Occipital lobe (tissue), 2 donors: ENCODE results near the gene SGF29. TPM values are rescaled to one million over a fixed set of nuclear protein-coding genes. Genes with fewer than 3 reads are reported as not detected.
"Not testable (repeated sequence)": the region's sequence is repeated elsewhere in the genome, so short reads cannot be mapped to it uniquely, and the experiment has no call there.

Source experiments
- DNase-seq: peaks from one replicate; lab custom pipeline; 2025; lab: John Stamatoyannopoulos, UW
- total RNA-seq: library from RNA; depleted of rRNA; stranded (reverse); fragments of >200 nt; gene quantifications from one replicate; pipeline ENCODE4 v1.2.3, GENCODE V29; 2014

The SGF29 gene
- total RNA-seq, 1 donor from 2014 or later: 10.8 TPM

DNA sequence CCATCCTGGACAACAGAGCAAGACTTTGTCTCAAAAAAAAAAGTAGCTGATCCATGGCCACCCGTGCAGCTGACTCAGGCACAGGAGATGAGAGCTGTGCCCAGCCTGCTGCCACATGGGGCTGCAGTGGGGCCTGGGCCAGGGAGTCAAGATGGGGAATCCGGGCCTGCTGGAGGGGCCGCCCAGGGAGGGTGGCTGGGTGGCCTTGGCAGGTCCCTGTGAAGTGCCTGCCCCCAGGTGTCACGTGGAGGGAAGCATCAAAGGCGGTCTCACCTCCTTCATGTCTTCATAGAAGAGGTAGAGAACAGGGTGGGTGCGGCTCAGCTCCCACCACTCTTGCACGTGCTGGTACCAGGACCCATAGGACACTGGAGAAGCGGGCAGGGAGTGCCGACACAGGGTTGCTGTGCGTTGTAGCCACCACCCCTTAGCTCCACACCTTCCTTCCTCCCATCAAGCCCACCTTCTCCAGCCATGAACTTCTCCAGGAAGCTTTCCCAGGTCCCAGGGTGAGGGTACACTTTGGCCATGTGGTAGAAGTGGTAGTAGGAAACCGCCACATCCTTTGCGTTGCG lies 39.3 kb downstream of the SGF29 start:
- DNase-seq: no peak

GRCh38 chr16:28595451-28595850 lies 41.7 kb downstream of the SGF29 start:
- not testable (repeated sequence) for DNase-seq

- no peak for DNase-seq
Observed at GRCh38 chr16:28596115-28596630, 42.5 kb downstream of the SGF29 start.

DNA sequence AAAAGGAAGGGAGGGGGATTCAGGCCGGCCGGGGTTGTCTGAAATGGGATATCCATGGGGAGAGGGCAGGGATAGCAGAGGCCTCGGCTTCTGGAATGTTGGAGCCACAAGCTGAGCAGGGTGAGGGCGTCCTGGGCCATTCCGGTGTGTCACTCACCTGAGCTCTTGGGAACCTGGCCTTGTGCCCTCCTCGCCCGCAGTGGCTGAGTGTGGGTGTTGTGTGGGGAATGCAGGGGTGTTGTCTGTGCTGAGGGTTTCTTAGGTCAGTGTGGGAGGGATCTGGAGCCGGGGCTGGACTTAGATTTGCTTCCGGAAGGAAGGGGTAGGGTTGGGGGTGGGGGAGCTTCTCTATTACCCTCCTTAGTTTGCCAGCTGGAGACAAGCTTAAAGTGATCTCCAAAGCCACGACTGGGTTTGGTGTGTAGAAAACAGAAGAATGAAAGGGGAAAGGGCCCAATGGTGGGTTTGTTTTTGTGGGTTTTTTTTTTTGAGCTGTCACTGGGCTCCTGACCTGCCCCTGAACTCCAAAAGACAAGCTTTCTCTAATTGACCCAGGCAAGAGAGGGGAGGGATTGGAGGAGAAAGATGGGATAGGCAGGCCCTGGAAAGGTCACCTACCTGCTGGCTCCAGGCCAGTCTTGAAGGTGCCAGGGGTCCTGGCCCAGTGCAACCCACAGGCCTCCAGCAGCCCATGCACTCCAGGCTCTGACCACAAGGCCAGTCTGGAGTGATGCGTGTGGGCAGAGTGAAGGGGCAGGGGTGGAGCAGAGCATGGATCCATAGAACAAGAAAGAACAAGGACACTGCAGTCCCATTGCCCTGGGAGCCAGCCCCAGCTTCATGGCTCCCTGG lies 43.3 kb downstream of the SGF29 start, which contains the start of gene SULT1A2:
SULT1A2 (minus strand) TSS at position 211 of the 852 bp plus-strand sequence. CDS start 1,120 bp downstream, outside the sequence.
- DNase-seq: no peak

GRCh38 chr16:28597692-28598261 lies 44.1 kb downstream of the SGF29 start:
- DNase-seq: no peak

GRCh38 chr16:28599377-28600285 lies 45.9 kb downstream of the SGF29 start:
- DNase-seq: not testable (repeated sequence)

DNA sequence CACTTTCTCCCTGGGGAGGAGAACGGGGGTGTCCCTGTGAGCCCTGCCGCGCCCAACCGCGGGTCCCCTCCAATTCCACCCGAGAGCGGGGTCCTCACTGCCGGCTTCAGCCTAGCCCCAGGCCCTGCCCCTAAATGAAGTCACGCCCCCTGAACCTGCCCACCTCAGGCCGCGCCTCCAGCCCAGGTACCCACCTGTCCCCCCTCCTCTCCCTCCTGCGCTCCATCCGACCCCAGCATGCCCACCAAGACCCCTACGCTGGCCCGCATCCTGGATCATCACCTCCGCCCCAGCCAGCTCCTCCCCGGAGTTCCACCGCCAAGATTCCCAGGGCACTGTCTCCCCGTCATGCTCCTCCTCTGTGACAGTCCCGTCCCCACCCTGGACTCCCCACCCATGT lies 47.2 kb downstream of the SGF29 start:
- DNase-seq: not testable (repeated sequence)

DNA sequence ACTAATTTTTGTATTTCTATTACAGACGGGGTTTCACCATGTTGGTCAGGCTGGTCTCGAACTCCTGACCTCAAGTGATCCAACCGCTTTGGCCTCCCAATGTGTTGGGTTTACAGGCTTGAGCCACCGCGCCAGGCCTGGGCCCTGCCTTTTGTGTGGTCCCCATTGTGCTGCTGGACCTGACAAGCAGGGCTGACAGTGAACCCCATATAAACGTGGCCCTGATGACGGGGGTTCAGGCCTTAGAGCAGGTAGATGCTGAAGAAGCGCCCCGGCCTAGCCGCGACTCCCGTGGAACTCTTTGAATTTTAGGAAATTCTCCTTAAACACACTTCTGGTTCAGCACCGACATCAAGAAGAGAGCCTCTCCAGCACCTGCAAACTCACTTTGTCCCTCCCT lies 47.9 kb downstream of the SGF29 start:
- not testable (repeated sequence) for DNase-seq

DNA sequence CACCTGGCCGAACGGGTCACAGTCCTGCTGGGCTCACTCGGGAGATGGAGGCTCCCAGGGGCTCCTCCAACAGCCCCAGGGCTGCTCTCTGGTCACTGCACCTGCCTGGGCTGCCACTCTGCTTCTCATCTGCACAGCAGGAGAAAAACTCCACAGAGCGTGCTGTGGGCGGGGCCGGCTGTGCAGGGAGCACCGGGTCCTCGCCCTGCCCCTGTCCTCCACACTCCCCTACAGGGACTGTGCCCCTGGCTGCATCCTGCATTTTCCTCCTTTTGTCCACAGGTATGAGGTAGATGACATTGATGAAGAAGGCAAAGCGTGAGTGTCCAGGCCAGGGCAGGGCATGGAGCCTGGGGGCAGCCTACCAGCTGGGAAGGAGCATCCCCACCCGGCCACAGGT lies 48.3 kb downstream of the SGF29 start:
- not testable (repeated sequence) for DNase-seq

GRCh38 chr16:28602529-28602928 lies 48.8 kb downstream of the SGF29 start:
- DNase-seq: no peak

- no peak for DNase-seq
Observed at GRCh38 chr16:28603381-28604185, 49.9 kb downstream of the SGF29 start.

GRCh38 chr16:28604186-28604565 lies 50.5 kb downstream of the SGF29 start:
- DNase-seq: no peak

DNA sequence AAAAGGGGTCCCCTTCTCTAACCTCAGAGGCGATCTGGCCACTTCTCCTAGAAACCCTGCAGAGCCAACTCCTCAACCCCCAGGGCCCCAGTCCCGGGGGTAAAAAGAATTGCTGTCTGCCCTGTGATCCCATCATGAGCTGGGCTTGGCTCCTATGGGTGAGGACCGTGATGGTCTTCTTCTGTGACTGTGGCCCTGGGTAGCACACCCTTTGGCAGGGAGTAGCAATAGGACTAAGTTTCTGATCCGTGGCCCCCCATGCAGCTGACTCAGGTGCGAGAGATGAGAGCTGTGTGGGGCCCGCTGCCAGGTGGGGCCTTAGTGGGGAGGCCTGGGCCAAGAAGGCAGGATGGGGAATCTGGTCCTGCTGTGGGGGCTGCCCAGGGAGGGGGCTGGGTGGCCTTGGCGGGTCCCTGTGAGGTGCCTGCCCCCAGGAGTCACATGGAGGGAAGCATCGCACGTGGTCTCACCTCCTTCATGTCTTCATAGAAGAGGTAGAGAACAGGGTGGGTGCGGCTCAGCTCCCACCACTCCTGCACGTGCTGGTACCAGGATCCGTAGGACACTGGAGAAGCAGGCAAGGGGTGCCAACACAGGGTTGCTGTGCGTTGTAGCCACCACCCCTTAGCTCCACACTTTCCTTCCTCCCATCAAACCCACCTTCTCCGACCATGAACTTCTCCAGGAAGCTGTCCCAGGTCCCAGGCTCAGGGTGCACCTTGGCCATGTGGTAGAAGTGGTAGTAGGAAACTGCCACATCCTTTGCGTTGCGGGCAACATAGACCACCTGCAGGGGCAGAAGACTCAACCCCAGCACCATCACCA lies 52.8 kb downstream of the SGF29 start:
- DNase-seq: no peak

DNA sequence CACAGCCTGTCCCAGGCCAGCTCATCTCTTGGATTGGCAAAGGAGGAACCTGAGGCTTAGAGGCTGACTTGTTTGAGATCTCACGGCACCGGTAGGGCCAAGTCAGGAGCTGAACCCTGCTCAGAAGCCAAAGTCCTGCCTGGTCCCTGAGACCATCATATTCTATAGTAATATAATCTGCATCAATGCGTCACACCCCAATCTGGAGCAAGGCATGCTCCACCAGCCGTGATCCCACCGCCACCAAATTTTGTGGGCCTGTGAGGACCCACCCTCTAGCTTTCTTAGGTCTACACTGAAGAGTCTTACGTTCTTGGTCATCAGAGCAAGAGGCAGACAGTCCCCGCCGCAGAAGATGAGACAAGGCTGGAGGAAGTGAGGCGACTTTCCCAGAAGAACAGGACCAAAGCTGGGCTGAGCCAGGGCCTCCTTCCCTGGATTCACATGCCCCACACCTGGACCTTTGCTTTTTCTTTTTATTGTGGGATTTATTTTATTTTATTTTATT lies 53.5 kb downstream of the SGF29 start:
- DNase-seq: no peak

DNA sequence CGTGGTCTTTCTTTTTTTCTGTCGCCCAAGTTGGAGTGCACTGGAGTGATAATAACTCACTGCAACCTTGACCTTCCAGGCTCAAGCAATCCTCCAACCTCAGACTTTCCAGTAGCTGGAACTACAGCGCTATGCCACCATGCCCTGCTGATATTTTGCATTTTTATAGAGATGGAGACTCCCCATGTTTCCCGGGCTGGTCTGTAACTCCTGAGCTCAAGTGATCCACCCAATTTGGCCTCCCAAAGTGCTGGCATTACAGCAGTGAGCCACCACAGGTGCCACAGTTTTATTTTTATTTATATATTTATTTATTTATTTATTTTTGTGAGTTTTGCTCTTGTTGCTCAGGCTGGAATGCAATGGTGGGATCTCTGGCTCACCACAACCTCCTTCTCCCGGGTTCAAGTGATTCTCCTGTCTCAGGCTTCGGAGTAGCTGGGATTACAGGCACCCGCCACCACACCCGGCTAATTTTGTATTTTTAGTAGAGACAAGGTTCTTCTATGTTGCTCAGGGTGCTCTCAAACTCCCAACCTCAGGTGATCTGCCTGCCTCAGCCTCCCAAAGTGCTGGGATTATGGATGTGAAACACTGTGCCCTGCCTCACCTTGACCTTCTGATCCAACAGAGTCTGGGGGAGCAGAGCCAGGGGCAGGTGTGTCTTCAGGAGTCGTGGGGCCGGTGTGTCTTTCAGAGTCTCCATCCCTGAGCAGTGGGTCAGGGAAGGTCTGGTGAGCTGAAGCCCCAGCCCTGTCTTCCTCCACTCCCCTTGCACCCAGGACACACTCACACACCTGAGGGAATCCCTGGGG lies 54.2 kb downstream of the SGF29 start:
- DNase-seq: not testable (repeated sequence)

DNA sequence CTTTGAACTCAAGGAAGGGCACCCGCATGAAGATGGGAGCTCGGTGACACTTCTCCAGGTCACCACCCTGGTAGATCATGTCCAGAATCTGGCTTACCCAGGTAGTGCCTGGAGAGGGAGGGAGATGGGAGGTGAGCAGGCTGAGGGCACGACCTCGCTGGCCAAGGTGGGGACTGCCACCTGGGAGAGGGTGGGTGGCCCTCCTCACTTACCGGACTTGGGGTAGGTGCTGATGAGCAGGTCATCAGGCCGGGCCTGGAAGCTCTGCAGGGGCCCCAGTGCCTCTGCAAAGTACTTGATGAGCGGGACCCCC lies 54.7 kb downstream of the SGF29 start:
- DNase-seq: not testable (repeated sequence)

DNA sequence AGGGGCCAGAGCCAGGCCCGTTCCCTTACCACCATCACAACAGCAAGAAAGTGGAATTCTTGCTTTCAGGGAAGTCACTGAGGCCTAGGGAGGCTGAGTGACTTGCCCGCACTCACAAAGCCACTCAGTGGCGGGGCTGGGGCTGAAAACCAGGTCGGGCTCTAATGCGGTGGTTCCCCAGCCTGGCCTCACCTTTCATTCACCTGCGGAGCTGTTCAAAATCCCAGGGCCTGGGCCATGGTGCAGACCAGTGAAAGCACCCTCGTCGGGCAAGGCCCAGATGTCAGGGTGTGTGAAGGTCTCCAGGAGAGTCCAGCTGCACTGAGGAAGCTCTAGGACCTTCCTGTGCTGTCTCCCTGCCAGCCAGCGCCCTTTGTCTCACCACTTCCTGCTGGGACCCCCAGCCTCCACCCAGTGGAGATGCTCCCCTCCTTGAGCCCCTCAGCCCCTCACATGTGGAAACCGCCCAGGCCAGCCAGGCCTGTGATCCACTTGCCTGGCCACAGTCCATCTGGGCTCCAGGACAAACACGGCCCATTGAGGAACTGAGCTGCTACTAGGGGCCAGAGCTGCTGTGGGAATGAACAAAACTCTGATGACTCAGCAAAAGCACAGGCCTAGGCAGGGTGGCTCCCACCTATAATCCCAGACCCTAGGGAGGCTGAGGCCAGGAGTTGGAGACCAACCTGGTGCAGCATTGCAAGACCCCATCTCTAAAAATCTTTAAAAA lies 55.3 kb downstream of the SGF29 start:
- not testable (repeated sequence) for DNase-seq
